Activated naive CD8-positive, alpha-beta T cell treated with anti-CD3 and anti-CD28 coated beads for 36 hours (primary cell): ENCODE measurements around the gene RFX8. TPM values are rescaled to one million over a fixed set of nuclear protein-coding genes. Genes with fewer than 3 reads are reported as not detected.
A peak's percentile ranks its signal among the peaks of the same experiment; 100 is the strongest.
"Not testable (repeated sequence)": the region's sequence is repeated elsewhere in the genome, so short reads cannot be mapped to it uniquely, and the experiment has no call there.

Experiments used
- DNase-seq: peaks from one replicate; pipeline ENCODE4 v3.0.0; 2021
- H3K27ac Mint-ChIP-seq: one replicate; pipeline ENCODE4 v1.8.0; 2022; ENCODE audit warnings: mild to moderate bottlenecking, moderate library complexity, mixed read lengths
- H3K27me3 Mint-ChIP-seq: one replicate; pipeline ENCODE4 v1.8.0; 2022; ENCODE audit warnings: mild to moderate bottlenecking, mixed read lengths
- H3K36me3 Mint-ChIP-seq: one replicate; pipeline ENCODE4 v1.8.0; 2021; ENCODE audit warnings: mild to moderate bottlenecking, mixed read lengths
- H3K4me1 Mint-ChIP-seq: one replicate; pipeline ENCODE4 v1.8.0; 2021; ENCODE audit warnings: mixed read lengths
- H3K4me3 Mint-ChIP-seq: one replicate; pipeline ENCODE4 v1.8.0; 2022; ENCODE audit warnings: mild to moderate bottlenecking, moderate library complexity, mixed read lengths
- H3K9me3 Mint-ChIP-seq: one replicate; pipeline ENCODE4 v1.8.0; 2022; ENCODE audit warnings: mixed read lengths
- total RNA-seq, 2 experiments: library from RNA; stranded (reverse); gene quantifications; one replicate each; pipeline ENCODE4 v1.2.3, GENCODE V29; 2021

The RFX8 gene
- total RNA-seq, 2 experiments from 2014 or later = not detected

DNA sequence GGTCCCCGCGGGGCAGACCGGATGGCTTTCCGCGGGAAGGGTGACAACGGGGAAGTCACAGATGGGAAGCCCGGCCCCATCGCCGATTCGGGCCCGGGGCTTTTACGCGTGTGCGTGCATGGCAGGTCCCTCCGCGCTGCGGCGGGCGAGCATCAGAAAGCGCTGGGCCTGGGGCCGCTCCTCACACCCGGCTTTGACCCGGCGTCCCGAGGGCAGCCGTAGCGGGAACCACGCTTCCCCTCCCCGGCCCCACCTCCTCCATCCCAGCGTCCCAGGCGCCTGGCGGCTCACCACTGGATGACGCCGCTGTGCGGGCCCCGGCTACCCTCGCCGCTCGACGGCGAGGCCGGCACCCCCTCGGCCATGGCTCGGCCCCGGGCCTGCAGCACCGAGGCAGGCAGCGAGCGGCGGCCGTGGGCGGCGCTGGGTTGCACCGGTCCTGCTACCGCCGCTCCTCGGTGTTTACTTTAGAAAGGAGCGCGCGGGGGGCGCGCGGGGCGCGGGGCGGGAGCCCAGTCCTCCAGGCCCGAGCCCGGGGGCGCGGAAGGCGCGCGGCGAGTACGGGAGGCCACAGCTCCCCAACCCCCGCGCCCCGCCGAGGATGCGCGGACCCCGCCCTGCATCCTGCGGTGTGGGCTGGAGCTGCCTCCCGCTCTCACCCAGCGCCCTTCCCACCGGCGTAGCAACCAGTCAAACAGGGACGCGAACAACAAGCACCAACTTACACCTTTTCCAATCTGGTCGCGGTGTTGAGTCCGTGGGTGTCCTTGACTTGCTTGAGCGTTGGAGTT is 806 bp downstream of the RFX8 start:
- H3K4me3 Mint-ChIP-seq = peak overlapping the region; percentile 73
- no peak overlapping the region for H3K27ac Mint-ChIP-seq
- H3K4me1 Mint-ChIP-seq = peaks cover 12% of the 10 kb centered on the region
- H3K9me3 Mint-ChIP-seq = no peaks in the 10 kb centered on the region
- H3K27me3 Mint-ChIP-seq = peaks cover under 1% of the 10 kb centered on the region
- peak; percentile 55 for DNase-seq
- H3K36me3 Mint-ChIP-seq = no peaks in the 10 kb centered on the region

DNA sequence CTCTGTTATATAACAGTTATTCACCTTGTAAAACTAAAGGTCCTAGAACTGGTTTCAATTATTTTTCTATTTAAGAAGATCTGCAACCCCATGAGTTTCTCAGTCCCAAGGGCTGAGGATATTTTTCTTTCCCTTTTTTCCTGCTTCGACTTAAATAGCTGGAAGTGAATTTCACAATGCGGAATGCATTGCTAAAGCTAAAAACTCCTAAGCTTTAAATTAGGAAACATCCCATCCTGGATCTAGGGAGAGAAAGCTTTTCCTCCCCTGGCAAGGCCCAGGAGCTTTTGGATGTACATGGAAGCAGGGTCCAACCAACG is 1.4 kb downstream of the RFX8 start:
- Mint-ChIP-seq H3K27me3 (no peaks in the 10 kb centered on the region), H3K27ac (no peak overlapping the region), H3K4me1 (peaks cover 12% of the 10 kb centered on the region), H3K4me3 (peak overlapping the region; percentile 73), H3K36me3 (no peaks in the 10 kb centered on the region), H3K9me3 (no peaks in the 10 kb centered on the region)
- DNase-seq = no peak

DNA sequence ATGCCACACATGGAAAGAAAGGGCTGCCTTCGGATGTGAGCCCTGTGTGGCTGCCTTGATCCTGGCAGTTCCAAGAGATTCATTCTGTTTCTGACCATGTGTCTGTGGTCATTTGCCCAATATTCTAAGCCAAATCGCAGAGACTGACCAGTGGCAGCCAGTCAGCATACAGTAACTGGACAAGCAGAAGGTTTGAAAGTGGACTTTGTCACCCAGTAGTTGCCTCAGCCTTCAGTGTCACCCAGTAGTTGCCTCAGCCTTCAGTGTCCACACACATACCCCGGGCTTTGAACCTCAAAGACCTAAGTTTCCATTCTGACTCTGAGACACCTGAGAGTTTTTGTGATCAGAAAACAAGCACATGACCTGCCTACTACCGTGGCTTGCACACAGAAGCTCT is 5.0 kb downstream of the RFX8 start:
- Mint-ChIP-seq H3K27me3 (no peaks in the 10 kb centered on the region), H3K4me1 (peaks cover 7% of the 10 kb centered on the region), H3K36me3 (no peaks in the 10 kb centered on the region), H3K4me3 (no peak overlapping the region), H3K9me3 (no peaks in the 10 kb centered on the region), H3K27ac (no peak overlapping the region)
- DNase-seq = no peak

DNA sequence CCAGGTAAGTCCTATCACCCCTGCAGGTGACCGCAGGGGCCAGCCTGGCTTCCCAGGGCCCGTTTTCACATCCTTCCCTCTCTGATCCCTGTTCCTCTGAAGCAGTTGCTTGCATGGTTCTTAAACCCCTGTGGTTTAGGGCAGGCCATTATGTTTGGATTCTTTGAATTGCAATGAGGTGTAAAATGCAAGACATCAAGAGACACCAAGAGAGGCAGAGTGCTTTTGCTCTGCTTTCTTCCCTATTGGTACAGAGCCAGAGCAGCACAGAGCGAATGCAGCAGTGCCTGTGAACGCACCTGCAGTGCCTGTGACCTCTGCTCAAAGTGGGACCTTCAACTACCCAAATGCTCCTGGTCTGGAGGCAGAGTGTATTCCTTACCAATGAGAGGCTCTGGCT is 7.6 kb downstream of the RFX8 start:
- no peak overlapping the region for H3K27ac Mint-ChIP-seq
- no peak for DNase-seq
- no peaks in the 10 kb centered on the region for H3K36me3 Mint-ChIP-seq
- no peak overlapping the region for H3K4me3 Mint-ChIP-seq
- H3K27me3 Mint-ChIP-seq = no peaks in the 10 kb centered on the region
- H3K4me1 Mint-ChIP-seq = no peaks in the 10 kb centered on the region
- H3K9me3 Mint-ChIP-seq = no peaks in the 10 kb centered on the region

DNA sequence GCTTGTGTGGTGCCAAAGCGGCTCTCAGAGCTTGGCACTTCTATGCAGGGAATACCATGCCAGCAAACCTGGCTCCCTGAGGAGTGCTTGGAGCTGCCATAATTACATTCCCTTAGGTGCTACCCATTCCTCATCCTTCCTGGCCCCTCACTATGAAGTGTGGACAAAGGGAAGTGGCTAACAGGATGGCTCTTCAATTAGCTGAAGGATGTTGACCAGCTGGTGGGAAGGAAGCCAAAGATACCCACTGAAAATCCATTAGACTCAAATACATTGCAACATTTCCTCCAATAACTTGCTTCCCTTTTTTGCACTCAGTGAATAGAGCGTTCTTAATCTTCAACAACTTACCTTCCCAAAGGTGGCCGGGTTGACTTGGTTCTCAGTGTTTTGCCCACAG is 8.5 kb downstream of the RFX8 start:
- H3K27me3 Mint-ChIP-seq = no peaks in the 10 kb centered on the region
- no peaks in the 10 kb centered on the region for H3K9me3 Mint-ChIP-seq
- no peak overlapping the region for H3K4me3 Mint-ChIP-seq

DNA sequence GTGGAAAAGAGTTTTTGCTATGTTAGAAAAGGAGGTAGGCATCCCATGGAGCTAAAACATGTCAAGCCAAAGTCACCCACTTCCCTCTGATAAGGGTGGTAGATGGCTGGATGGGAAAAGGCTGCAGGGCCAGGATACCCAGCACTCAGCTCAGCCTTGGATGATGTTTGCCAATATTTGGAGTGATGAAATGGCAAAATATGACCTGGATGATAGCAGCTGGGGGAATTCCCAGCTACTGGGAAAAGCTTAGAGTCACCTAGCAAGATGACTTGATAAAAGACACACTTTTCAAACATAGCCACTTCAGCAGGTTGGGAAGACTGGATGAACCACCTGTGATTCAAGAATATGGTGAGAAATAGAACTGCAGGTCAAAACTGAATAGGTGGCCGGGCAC is 10.1 kb downstream of the RFX8 start:
- H3K4me1 Mint-ChIP-seq = no peaks in the 10 kb centered on the region
- H3K27me3 Mint-ChIP-seq = no peaks in the 10 kb centered on the region
- no peak for DNase-seq
- no peaks in the 10 kb centered on the region for H3K36me3 Mint-ChIP-seq
- no peak overlapping the region for H3K4me3 Mint-ChIP-seq
- H3K9me3 Mint-ChIP-seq = no peaks in the 10 kb centered on the region
- H3K27ac Mint-ChIP-seq = no peak overlapping the region

More for the DNA sequence above, 8.5 kb downstream of the RFX8 start:
- H3K27ac Mint-ChIP-seq = no peak overlapping the region
- no peaks in the 10 kb centered on the region for H3K36me3 Mint-ChIP-seq
- H3K4me1 Mint-ChIP-seq = no peaks in the 10 kb centered on the region
- no peak for DNase-seq

DNA sequence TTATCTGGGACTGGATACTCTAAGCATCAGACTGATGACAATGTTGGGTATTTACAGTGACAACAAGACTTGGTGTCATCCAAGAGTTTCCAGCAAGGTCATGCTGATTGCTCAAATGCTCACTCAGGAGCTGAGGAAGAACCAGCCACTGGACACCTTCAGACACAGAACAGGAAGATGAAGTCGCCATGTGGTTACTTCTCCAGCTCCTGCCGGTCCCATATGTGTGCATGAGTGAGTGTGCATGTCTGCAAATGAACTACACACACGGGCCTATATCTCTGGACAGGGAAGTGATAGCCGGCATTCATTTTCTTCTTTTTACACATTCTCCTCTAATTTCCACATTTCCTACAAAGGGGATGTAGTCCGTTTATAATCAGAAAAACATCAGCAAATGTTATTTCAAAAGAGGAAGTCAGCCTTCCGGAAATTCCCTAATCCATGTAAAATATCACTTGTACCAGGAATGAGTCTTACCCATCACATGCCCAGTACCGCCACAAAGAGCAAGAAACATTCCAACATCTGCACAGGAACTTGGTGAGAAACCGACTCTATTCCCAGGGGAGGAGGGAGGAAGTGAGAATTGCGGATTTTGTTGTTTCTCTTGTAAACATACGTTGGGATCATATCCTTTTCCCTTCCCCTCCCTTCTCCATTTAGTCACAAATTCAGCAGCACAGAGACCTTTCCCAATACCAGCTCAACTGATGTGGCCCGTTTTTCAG is 10.8 kb downstream of the RFX8 start:
- DNase-seq = no peak
- Mint-ChIP-seq H3K4me1 (no peaks in the 10 kb centered on the region), H3K9me3 (no peaks in the 10 kb centered on the region), H3K36me3 (no peaks in the 10 kb centered on the region), H3K27me3 (no peaks in the 10 kb centered on the region), H3K4me3 (no peak overlapping the region), H3K27ac (no peak overlapping the region)

DNA sequence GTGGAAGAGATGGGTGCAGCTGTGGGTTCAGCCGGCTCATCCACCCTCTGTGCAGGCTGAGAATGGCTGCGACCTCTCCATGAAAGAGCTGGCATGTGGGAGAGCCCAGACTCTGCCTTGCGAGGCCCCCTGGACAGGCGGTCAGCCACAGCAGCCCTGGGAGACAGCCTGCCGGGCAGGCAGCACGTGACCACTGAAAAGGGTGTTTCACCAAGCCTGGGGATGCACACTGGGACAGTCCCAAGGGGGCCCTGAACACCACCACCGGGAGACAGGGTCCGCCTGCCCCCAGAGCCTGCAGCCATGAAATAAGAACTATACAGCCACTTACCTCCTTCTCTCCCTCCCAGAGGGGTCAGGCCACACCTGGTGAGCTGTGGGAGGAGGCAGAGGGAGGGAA is 11.5 kb downstream of the RFX8 start:
- H3K4me1 Mint-ChIP-seq = no peaks in the 10 kb centered on the region
- no peak overlapping the region for H3K4me3 Mint-ChIP-seq
- H3K27ac Mint-ChIP-seq = no peak overlapping the region
- H3K9me3 Mint-ChIP-seq = no peaks in the 10 kb centered on the region
- no peaks in the 10 kb centered on the region for H3K36me3 Mint-ChIP-seq
- no peak for DNase-seq
- H3K27me3 Mint-ChIP-seq = no peaks in the 10 kb centered on the region

DNA sequence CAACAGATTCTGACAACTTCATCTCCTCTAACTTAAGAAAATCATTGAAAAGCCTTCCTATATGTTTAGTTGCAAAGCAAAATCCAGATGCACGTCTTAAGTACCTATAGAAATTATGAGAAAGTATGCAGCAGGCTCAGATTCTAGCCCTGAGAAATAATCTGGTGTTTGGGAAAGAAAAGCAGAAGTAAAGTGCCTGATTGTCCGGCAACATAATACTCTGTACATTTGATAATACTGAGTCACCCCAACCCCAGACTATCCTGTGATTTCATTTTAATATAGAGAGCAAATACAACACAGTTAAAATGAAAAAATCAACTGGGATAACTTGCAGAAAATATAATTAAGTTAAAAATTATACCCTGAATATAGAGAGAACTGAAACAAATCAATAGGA is 13.5 kb downstream of the RFX8 start:
- Mint-ChIP-seq H3K27ac (no peak overlapping the region), H3K9me3 (no peaks in the 10 kb centered on the region), H3K4me3 (no peak overlapping the region), H3K4me1 (no peaks in the 10 kb centered on the region), H3K36me3 (no peaks in the 10 kb centered on the region), H3K27me3 (no peaks in the 10 kb centered on the region)
- no peak for DNase-seq

DNA sequence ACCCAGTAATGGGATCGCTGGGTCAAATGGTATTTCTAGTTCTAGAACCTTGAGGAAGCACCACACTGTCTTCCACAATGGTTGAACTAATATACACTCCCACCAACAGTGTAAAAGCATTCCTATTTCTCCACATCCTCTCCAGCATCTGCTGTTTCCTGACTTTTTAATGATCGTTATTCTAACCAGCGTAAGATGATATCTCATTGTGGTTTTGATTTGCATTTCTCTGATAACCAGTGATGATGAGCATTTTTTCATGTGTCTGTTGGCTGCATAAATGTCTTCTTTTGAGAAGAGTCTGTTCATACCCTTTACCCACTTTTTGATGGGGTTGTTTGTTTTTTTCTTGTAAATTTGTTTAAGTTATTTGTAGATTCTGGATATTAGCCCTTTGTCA is 20.5 kb downstream of the RFX8 start:
- not testable (repeated sequence) for H3K27ac Mint-ChIP-seq, H3K27me3 Mint-ChIP-seq, H3K36me3 Mint-ChIP-seq, H3K9me3 Mint-ChIP-seq, DNase-seq, H3K4me1 Mint-ChIP-seq, H3K4me3 Mint-ChIP-seq

DNA sequence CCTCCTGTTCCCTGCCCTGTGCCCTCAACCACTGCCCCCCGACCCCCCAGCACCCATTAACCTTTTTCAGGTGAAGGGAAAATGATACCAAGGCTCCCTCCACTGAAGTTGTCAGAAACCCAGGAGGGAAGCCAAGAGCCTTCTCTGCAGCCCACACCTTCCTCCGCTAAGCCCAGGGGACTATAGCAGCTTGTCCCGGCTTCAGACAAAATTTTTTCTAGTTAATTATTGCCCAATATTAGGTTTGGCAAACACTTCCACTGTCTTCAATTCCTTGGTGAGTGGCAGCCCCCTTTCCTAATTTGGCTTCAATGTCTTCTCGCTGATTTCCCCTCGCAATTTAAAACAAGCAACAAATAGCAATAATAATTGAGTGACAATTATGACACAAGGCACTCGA is 23.9 kb downstream of the RFX8 start:
- peaks cover 3% of the 10 kb centered on the region for H3K36me3 Mint-ChIP-seq
- no peak overlapping the region for H3K27ac Mint-ChIP-seq
- H3K27me3 Mint-ChIP-seq = no peaks in the 10 kb centered on the region
- no peak overlapping the region for H3K4me3 Mint-ChIP-seq
- H3K4me1 Mint-ChIP-seq = peaks cover 10% of the 10 kb centered on the region
- DNase-seq = no peak
- H3K9me3 Mint-ChIP-seq = peaks cover 4% of the 10 kb centered on the region

DNA sequence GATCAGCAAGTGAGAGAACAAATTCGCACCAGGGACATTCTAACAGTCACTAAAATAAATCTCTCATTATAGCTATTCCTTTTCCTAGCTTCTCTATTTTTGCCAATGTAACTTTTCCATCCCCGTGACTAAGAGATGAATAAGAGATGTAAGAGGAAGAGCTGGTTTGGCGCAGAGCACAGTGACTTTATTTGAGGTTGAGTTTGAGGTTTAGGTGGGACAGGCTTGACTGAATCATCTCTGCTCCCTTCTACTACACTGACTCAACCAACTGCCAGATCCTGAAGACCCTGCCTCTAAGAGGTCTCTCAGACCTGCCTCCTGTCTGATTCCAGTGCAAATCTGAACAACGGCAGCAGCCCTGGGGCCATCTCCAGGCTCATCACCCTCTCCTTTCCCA is 28.0 kb downstream of the RFX8 start:
- H3K4me3 Mint-ChIP-seq = no peak overlapping the region
- peaks cover 3% of the 10 kb centered on the region for H3K36me3 Mint-ChIP-seq
- DNase-seq = no peak
- no peak overlapping the region for H3K27ac Mint-ChIP-seq
- H3K27me3 Mint-ChIP-seq = no peaks in the 10 kb centered on the region
- peaks cover 16% of the 10 kb centered on the region for H3K4me1 Mint-ChIP-seq
- H3K9me3 Mint-ChIP-seq = peaks cover 6% of the 10 kb centered on the region

DNA sequence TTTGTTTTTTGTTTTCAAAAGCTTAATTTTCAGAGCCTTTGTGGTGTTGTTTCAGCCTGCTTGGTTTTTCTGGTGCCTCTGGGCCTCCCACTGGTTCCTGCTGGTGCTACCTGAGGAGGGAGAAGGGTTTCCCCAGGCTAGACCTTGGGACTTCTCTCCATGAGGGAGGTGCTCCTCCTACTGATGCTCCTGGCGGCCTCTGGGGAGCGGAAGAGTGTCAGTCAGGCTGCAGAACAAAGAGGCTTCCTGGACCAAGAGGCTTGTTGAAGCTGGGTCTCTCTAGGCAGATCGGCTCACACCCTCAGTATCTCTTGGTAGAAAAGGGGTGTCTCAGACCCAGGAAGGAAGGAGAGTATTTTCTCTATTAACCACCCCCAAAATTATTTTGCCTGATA is 32.2 kb downstream of the RFX8 start:
- Mint-ChIP-seq H3K4me3 (no peak overlapping the region), H3K4me1 (peaks cover 20% of the 10 kb centered on the region), H3K9me3 (peaks cover 6% of the 10 kb centered on the region), H3K27me3 (no peaks in the 10 kb centered on the region), H3K27ac (no peak overlapping the region), H3K36me3 (peaks cover 2% of the 10 kb centered on the region)
- DNase-seq = no peak

DNA sequence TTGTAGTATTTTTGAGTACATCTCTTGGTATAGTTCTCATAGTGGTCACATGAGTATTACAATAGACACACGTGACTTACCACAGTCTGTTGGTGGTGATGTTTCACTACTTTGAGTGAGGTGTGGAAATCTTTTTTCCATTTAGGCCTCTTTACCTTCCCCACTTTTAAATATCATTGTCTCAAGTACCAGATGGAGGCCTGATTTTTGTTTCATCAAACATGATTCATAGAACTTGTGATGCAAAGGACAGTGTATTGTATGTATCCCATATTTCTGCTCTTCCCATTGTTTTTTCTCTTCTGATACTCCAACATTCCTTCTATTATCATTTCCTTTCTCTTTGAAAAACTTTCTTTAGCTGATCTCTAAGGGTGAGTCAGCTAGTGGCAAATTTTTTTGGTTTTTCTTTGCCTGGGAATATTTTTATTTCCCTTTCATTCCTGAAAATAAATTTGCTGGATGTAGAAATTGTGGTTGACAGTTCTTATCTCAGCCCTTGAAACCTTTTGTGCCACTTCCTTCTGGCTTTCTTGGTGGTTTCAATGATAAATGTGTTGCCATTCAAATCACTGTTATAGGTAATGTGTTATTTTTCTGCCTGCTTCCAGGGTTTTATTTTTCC is 32.8 kb downstream of the RFX8 start:
- Mint-ChIP-seq H3K27ac (no peak overlapping the region), H3K4me1 (peaks cover 19% of the 10 kb centered on the region), H3K36me3 (peaks cover 2% of the 10 kb centered on the region), H3K4me3 (no peak overlapping the region), H3K9me3 (peaks cover 6% of the 10 kb centered on the region), H3K27me3 (no peaks in the 10 kb centered on the region)
- no peak for DNase-seq

DNA sequence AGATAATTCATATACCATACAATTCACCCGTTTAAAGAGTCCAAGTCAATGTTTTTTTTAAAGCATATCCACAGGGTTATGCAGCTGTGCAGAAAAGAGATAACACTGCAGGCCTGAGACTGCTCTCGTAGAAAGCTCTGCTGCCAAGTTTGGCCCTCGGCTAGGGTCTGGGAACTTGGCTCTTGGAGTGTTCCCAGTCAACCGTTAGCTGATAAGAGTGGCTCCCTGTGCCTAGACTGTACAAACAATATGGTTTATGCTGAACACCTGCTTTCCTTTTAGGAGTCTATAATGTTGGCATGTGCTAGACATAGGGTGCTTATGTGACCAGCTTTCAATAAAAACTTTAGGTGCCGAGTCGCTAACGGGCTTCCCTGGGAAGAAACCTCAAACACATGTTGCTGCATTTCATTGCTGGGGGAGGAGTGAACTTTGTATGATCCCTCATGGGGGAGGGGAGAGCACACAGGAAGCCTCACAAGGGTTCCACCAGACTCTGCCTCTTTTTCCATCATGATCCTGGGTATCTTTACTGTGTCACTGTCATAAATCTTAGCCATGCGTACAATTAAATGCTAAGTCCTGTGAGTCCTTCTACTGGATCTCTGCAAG is 34.7 kb downstream of the RFX8 start:
- no peaks in the 10 kb centered on the region for H3K27me3 Mint-ChIP-seq
- H3K4me1 Mint-ChIP-seq = peaks cover 12% of the 10 kb centered on the region
- DNase-seq = no peak
- H3K27ac Mint-ChIP-seq = no peak overlapping the region
- H3K36me3 Mint-ChIP-seq = peaks cover 2% of the 10 kb centered on the region
- H3K9me3 Mint-ChIP-seq = peaks cover 5% of the 10 kb centered on the region
- no peak overlapping the region for H3K4me3 Mint-ChIP-seq
